ENCODE measurements around the gene FYB2. TPM values are rescaled to one million over a fixed set of nuclear protein-coding genes. Genes with fewer than 3 reads are reported as not detected.

FYB2 gene
- total RNA-seq, 2 experiments from 2014 or later, result not detected

Other genes with a start within 250 kb of the FYB2 start
- under 1 TPM; 0.48 to 0.50 TPM for gene PLPP3, start 239.8 kb downstream of the FYB2 start, total RNA-seq
- gene PRKAA2, start 174.1 kb downstream of the FYB2 start, total RNA-seq, result not detected
- not detected for gene C8A, start 35.4 kb upstream of the FYB2 start, total RNA-seq
- not detected for gene C8B, start 146.6 kb upstream of the FYB2 start, total RNA-seq